BJ (cell line): ENCODE data around the gene MUSK. TPM values are rescaled to one million over a fixed set of nuclear protein-coding genes. Genes with fewer than 3 reads are reported as not detected.

Experiments
- CTCF ChIA-PET: fragments of 350-600 bp; formaldehyde crosslinking; extraction: SDS; loops from one replicate; lab custom pipeline; 2021; ENCODE audit warnings: antibody characterized with exemption, inconsistent platforms; lab: Yijun Ruan, JAX
- POLR2A ChIA-PET: fragments of 300-600 bp; sonication (Branson Sonifier 250); formaldehyde crosslinking; extraction: SDS; loops from one replicate; lab custom pipeline; 2021; ENCODE audit warnings: antibody characterized with exemption; lab: Charles Lee
- DNase-seq: peaks from one replicate; pipeline ENCODE4 v3.0.0-alpha.2; 2011; ENCODE audit warnings: low read depth
- H3K27me3 ChIP-seq: 2 replicates; pipeline ENCODE4 v1.6.0; 2011; ENCODE audit warnings: low read length; ENCODE audit not compliant: control insufficient read depth, insufficient read depth
- H3K36me3 ChIP-seq: 2 replicates; pipeline ENCODE4 v1.5.1; 2011; ENCODE audit warnings: low read length; ENCODE audit not compliant: control insufficient read depth, insufficient read depth
- H3K4me3 ChIP-seq: 2 replicates; pipeline ENCODE4 v1.5.1; 2011; ENCODE audit warnings: low read depth, mild to moderate bottlenecking, control low read depth, low read length
- CTCF ChIP-seq: IDR thresholded peaks from 2 replicates; pipeline ENCODE4 v1.5.1; 2011; ENCODE audit warnings: low read depth, mild to moderate bottlenecking, control low read depth, inconsistent platforms, low read length, moderate library complexity; ENCODE audit not compliant: insufficient read depth
- polyA plus RNA-seq: library from polyadenylated mRNA; depleted of rRNA; stranded (reverse); fragments of >200 nt; gene quantifications from 2 replicates; pipeline ENCODE4 v1.2.3, GENCODE V29; 2011

MUSK gene
- polyA plus RNA-seq, 1 experiment: 0.04 TPM

DNA sequence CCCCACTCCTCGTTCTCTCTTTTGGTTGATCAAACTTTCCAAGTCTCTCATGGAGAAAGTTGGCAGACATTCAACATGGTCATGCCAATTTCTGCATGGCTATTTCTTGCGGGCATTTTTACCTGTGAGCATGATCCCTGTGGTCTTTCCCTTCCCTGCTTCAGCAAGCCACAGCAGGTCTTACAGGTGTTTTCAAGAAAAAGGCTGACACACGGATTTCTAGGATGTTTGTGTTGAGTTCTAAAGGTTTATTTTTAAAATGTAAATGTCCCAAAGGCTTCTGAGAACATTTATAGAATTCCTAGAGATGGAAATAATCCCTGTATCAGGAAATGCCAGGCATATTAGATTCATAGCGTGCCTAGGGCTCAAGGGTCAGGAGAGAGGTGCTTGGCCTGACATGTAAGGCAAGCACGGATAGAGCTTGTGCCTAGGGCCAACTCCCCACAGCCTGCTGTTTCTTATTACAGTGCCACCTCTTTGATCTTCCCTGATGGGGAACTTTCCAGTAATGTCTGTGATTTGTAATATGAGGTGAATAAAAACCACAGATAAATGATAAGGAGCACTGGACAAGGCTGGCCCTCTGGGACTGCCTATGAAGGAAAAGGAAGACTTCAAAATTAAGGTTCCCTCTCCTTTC, 79.8 kb downstream of the MUSK start:
- no peaks in the 10 kb centered on the region for H3K36me3 ChIP-seq
- TF ChIP-seq CTCF: no peak
- CTCF ChIA-PET: no interaction called here
- DNase-seq: no peak
- no peaks in the 10 kb centered on the region for H3K27me3 ChIP-seq
- no peak overlapping the region for H3K4me3 ChIP-seq
- POLR2A ChIA-PET: no interaction called here

DNA sequence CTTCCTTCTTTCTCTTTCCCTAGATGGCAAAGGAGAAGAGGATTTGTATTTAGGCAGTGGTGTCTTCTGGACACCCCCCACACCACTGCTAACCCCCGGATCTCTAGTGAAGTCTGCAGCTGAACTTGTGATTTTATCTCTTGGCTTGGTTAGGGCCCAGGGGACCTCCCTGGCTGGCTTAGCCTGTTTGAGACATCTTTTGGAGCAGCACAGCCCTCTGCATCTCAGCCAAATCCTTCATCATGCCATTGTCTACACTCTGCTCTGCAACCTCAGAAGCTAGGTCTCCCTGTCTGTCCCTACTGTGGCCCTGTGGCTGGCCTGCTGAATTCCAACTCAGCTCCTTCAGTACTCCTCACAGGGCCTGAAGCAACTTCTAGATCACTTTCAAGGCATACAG, 81.7 kb downstream of the MUSK start:
- no peaks in the 10 kb centered on the region for H3K27me3 ChIP-seq
- DNase-seq: no peak
- no peaks in the 10 kb centered on the region for H3K36me3 ChIP-seq
- POLR2A ChIA-PET: no interaction called here
- TF ChIP-seq CTCF: no peak
- CTCF ChIA-PET: interaction anchor here (0.6 kb wide), 1 partner anchor 273 kb away, joined by 3 read pairs; no protein-coding TSS in a partner anchor
- no peak overlapping the region for H3K4me3 ChIP-seq

GRCh38 chr9:110751971-110752370, 83.4 kb downstream of the MUSK start:
- POLR2A ChIA-PET: no interaction called here
- DNase-seq: no peak
- CTCF ChIA-PET: no interaction called here
- Histone ChIP-seq H3K4me3 (no peak overlapping the region), H3K27me3 (no peaks in the 10 kb centered on the region), H3K36me3 (no peaks in the 10 kb centered on the region)
- no peak for TF ChIP-seq CTCF

DNA sequence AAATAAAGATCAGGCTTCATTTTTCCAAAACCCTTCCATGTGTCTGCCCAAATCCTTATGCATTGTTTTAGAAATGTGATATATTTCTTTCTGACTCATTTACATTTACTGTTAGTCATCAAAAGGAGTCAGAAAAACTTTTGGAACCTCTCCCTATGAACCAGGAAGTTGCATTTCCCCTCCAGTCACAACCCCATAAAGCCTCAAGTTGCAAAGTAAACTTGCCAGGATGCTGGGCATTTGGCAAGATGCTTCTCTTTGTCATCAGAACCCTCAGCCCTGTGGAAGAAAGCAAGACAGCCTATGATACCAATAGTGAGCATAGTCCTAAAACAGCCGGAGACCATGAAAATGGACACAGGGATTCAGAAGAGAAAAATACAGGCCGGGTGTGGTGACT, 84.2 kb downstream of the MUSK start:
- ChIA-PET POLR2A (no interaction called here), CTCF (interaction anchor here (0.7 kb wide), 1 partner anchor 92 kb away, joined by 3 read pairs; no protein-coding TSS in a partner anchor)
- no peak for TF ChIP-seq CTCF
- DNase-seq: peak; percentile 74
- H3K4me3 ChIP-seq: no peak overlapping the region
- H3K27me3 ChIP-seq: no peaks in the 10 kb centered on the region
- H3K36me3 ChIP-seq: no peaks in the 10 kb centered on the region

GRCh38 chr9:110753731-110754231, 85.2 kb downstream of the MUSK start:
- POLR2A ChIA-PET: no interaction called here
- CTCF ChIA-PET: interaction anchor here (0.6 to 0.7 kb wide), 2 partner anchors 93 to 567 kb away, joined by 3 read pairs; no protein-coding TSS in a partner anchor
- no peak for TF ChIP-seq CTCF
- no peak for DNase-seq
- no peaks in the 10 kb centered on the region for H3K27me3 ChIP-seq
- no peaks in the 10 kb centered on the region for H3K36me3 ChIP-seq
- H3K4me3 ChIP-seq: no peak overlapping the region
